HL-60 (cell line): ENCODE results near the gene CACNG3.

Experiments
- GABPA ChIP-seq: IDR thresholded peaks from 2 replicates; pipeline ENCODE4 v1.6.1; 2012; ENCODE audit warnings: low read depth
- SPI1 ChIP-seq: IDR thresholded peaks from 2 replicates; pipeline ENCODE4 v1.6.1; 2012; ENCODE audit warnings: low read depth, mild to moderate bottlenecking, borderline replicate concordance
- TF ChIP-seq, protein P1 (sequence below): IDR thresholded peaks from one replicate; pipeline ENCODE4 v1.5.1; 2011; ENCODE audit warnings: low read length, control low read depth, inconsistent platforms; ENCODE audit not compliant: insufficient read depth

DNA sequence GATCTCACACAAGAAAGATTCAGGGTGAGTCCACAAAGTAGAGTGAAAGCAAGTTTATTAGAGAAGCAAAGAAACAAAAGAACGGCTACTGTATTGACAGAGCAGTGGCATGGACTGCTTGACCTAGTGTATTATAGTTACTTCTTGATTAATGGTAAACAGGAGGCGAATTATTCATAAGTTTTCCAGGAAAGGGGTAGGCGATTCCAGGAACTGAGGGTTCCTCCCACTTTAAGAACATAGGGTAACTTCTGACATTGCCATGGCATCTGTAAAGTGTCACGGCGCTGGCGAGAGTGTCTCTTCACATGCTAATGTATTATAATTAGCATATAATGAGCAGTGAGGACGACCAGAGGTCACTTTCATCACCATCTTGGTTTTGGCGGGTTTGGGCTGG, 93.2 kb downstream of the CACNG3 start:
- TF ChIP-seq, protein P1, sequence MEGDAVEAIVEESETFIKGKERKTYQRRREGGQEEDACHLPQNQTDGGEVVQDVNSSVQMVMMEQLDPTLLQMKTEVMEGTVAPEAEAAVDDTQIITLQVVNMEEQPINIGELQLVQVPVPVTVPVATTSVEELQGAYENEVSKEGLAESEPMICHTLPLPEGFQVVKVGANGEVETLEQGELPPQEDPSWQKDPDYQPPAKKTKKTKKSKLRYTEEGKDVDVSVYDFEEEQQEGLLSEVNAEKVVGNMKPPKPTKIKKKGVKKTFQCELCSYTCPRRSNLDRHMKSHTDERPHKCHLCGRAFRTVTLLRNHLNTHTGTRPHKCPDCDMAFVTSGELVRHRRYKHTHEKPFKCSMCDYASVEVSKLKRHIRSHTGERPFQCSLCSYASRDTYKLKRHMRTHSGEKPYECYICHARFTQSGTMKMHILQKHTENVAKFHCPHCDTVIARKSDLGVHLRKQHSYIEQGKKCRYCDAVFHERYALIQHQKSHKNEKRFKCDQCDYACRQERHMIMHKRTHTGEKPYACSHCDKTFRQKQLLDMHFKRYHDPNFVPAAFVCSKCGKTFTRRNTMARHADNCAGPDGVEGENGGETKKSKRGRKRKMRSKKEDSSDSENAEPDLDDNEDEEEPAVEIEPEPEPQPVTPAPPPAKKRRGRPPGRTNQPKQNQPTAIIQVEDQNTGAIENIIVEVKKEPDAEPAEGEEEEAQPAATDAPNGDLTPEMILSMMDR: no peak
- TF ChIP-seq SPI1: no peak
- TF ChIP-seq GABPA: no peak
